K562 (cell line): ENCODE data around the gene PRM1. TPM values are rescaled to one million over a fixed set of nuclear protein-coding genes. Genes with fewer than 3 reads are reported as not detected.
A peak's percentile ranks its signal among the peaks of the same experiment; 100 is the strongest.

Source experiments
- CXXC5 ChIP-seq: fragments of 250-450 bp; sonication (Bioruptor Pico); IDR thresholded peaks from 2 replicates; pipeline ENCODE4 v1.8.0; 2022; ENCODE audit warnings: inconsistent platforms, mild to moderate bottlenecking, moderate library complexity
- FOS ChIP-seq: IDR thresholded peaks from 3 replicates; pipeline ENCODE4 v1.6.1; 2011; ENCODE audit not compliant: insufficient read length; ENCODE audit errors: extremely low read depth
- FOXK1 ChIP-seq: sonication (generic); formaldehyde crosslinking; IDR thresholded peaks from 2 replicates; pipeline ENCODE4 v1.8.0; 2022; ENCODE audit warnings: missing genetic modification reagents, mild to moderate bottlenecking, borderline replicate concordance
- HNRNPH1 ChIP-seq: fragments of 200-400 bp; formaldehyde crosslinking; optimal IDR thresholded peaks from 2 replicates; pipeline ENCODE3; 2017; ENCODE audit warnings: low read depth, mild to moderate bottlenecking, low read length, moderate library complexity
- NCOA6 ChIP-seq: fragments of 450-650 bp; IDR thresholded peaks from 2 replicates; pipeline ENCODE4 v1.6.1; 2017; ENCODE audit warnings: mild to moderate bottlenecking
- NR2C2 ChIP-seq, 2 experiments: fragments of 200-800 bp in 1 of 2; sonication (Bioruptor generic) in 1 of 2; sonication (generic) in 1 of 2; formaldehyde crosslinking in 1 of 2; IDR thresholded peaks; 2 replicates each; pipeline versions ENCODE4 v1.6.1 to v1.8.0; 2016 to 2022; ENCODE audit warnings: mild to moderate bottlenecking in 1 of 2, missing compliant biosample characterization in 1 of 2, missing genetic modification characterization in 1 of 2, missing genetic modification reagents in 1 of 2
- polyA plus RNA-seq, 8 experiments: library from polyadenylated mRNA; depleted of rRNA in 4 of 8; stranded (reverse) in 5 of 8; unstranded in 3 of 8; fragments of >200 nt; fragmentation: Nextera tagmentation in 2 of 8; fragmentation: Illumina TruSeq in 1 of 8; extraction: Ambion mirVana in 2 of 8; extraction: Trizol in 1 of 8; gene quantifications; 2 replicates each; pipeline versions ENCODE4 v1.2.1 to v1.2.3, GENCODE V29; 2011 to 2014; ENCODE audit warnings: inconsistent platforms in 1 of 8, missing spikeins in 1 of 8
- total RNA-seq, 7 experiments: library from RNA; depleted of rRNA in 6 of 7; stranded (reverse); fragments of >200 nt in 6 of 7; fragmentation: Illumina TruSeq in 2 of 7; extraction: Trizol in 2 of 7; gene quantifications; 2 replicates each; pipeline versions ENCODE4 v1.2.1 to v1.2.3, GENCODE V29; 2011 to 2021; ENCODE audit warnings: low replicate concordance in 1 of 7
- TF ChIP-seq, protein P1 (sequence below): fragments of 450-650 bp; IDR thresholded peaks from 2 replicates; pipeline ENCODE4 v1.6.1; 2016; ENCODE audit warnings: mild to moderate bottlenecking, moderate library complexity
- TF ChIP-seq, protein P2 (sequence below): sonication (generic); formaldehyde crosslinking; IDR thresholded peaks from 2 replicates; pipeline ENCODE4 v1.9.0; 2022; ENCODE audit warnings: mild to moderate bottlenecking, missing genetic modification reagents
- TF ChIP-seq, protein P3 (sequence below): sonication (generic); formaldehyde crosslinking; IDR thresholded peaks from 2 replicates; pipeline ENCODE4 v1.8.0; 2022; ENCODE audit warnings: mild to moderate bottlenecking, missing genetic modification reagents
- TF ChIP-seq, protein P4 (sequence below): fragments of 450-650 bp; formaldehyde crosslinking; IDR thresholded peaks from 2 replicates; pipeline ENCODE4 v1.4.0; 2022; ENCODE audit warnings: mild to moderate bottlenecking, moderate library complexity

The PRM1 gene
- total and polyA plus RNA-seq, 9 of the 15 experiments (the other 6 are each of a cell fraction or from before 2014, with no cell fraction given) = not detected

DNA sequence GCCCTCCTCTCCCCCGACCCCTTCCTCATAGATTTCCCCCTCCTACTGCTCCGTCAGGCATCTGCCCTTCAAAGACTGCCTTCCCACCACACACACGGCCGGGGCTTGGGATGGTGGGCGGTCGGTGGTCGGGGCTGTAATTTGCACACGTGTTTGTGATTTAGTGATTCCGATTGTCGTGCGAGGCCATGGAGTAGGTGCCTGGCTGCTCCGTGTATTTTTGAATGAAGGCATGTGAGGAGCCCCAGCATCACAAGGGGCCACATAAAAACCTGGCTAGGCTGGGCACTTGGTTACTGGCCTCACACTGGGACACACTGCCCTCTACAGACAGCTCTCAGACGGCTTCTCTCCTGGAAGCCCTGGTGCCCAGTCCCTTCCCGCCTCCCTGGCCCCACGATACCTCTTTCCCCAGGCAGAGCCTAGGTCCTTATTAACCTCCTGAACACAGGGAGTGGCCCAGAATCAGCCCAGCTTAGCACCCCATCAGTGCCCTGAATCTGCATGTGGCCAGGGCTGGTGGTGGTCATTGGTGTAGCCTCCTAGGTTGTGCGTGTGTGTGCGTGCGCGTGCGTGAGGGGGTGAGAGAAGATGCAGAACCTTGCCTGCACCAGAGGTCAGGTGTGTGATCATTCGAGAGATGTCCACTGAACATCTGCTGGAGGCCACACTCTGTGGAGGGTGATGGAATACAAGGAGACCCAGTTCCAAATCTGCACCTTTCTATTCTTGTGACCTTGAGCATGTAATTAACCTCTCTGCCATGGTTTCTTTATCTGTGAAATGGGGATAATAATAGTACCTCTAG lies 23.8 kb downstream of the PRM1 start (continued):
- TF ChIP-seq, protein P1, sequence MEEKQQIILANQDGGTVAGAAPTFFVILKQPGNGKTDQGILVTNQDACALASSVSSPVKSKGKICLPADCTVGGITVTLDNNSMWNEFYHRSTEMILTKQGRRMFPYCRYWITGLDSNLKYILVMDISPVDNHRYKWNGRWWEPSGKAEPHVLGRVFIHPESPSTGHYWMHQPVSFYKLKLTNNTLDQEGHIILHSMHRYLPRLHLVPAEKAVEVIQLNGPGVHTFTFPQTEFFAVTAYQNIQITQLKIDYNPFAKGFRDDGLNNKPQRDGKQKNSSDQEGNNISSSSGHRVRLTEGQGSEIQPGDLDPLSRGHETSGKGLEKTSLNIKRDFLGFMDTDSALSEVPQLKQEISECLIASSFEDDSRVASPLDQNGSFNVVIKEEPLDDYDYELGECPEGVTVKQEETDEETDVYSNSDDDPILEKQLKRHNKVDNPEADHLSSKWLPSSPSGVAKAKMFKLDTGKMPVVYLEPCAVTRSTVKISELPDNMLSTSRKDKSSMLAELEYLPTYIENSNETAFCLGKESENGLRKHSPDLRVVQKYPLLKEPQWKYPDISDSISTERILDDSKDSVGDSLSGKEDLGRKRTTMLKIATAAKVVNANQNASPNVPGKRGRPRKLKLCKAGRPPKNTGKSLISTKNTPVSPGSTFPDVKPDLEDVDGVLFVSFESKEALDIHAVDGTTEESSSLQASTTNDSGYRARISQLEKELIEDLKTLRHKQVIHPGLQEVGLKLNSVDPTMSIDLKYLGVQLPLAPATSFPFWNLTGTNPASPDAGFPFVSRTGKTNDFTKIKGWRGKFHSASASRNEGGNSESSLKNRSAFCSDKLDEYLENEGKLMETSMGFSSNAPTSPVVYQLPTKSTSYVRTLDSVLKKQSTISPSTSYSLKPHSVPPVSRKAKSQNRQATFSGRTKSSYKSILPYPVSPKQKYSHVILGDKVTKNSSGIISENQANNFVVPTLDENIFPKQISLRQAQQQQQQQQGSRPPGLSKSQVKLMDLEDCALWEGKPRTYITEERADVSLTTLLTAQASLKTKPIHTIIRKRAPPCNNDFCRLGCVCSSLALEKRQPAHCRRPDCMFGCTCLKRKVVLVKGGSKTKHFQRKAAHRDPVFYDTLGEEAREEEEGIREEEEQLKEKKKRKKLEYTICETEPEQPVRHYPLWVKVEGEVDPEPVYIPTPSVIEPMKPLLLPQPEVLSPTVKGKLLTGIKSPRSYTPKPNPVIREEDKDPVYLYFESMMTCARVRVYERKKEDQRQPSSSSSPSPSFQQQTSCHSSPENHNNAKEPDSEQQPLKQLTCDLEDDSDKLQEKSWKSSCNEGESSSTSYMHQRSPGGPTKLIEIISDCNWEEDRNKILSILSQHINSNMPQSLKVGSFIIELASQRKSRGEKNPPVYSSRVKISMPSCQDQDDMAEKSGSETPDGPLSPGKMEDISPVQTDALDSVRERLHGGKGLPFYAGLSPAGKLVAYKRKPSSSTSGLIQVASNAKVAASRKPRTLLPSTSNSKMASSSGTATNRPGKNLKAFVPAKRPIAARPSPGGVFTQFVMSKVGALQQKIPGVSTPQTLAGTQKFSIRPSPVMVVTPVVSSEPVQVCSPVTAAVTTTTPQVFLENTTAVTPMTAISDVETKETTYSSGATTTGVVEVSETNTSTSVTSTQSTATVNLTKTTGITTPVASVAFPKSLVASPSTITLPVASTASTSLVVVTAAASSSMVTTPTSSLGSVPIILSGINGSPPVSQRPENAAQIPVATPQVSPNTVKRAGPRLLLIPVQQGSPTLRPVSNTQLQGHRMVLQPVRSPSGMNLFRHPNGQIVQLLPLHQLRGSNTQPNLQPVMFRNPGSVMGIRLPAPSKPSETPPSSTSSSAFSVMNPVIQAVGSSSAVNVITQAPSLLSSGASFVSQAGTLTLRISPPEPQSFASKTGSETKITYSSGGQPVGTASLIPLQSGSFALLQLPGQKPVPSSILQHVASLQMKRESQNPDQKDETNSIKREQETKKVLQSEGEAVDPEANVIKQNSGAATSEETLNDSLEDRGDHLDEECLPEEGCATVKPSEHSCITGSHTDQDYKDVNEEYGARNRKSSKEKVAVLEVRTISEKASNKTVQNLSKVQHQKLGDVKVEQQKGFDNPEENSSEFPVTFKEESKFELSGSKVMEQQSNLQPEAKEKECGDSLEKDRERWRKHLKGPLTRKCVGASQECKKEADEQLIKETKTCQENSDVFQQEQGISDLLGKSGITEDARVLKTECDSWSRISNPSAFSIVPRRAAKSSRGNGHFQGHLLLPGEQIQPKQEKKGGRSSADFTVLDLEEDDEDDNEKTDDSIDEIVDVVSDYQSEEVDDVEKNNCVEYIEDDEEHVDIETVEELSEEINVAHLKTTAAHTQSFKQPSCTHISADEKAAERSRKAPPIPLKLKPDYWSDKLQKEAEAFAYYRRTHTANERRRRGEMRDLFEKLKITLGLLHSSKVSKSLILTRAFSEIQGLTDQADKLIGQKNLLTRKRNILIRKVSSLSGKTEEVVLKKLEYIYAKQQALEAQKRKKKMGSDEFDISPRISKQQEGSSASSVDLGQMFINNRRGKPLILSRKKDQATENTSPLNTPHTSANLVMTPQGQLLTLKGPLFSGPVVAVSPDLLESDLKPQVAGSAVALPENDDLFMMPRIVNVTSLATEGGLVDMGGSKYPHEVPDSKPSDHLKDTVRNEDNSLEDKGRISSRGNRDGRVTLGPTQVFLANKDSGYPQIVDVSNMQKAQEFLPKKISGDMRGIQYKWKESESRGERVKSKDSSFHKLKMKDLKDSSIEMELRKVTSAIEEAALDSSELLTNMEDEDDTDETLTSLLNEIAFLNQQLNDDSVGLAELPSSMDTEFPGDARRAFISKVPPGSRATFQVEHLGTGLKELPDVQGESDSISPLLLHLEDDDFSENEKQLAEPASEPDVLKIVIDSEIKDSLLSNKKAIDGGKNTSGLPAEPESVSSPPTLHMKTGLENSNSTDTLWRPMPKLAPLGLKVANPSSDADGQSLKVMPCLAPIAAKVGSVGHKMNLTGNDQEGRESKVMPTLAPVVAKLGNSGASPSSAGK = peak; percentile 50
- TF ChIP-seq, protein P2, sequence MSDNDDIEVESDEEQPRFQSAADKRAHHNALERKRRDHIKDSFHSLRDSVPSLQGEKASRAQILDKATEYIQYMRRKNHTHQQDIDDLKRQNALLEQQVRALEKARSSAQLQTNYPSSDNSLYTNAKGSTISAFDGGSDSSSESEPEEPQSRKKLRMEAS = peak; percentile 65; the same call in 1 of the 2 replicates
- TF ChIP-seq FOS (no peak), NR2C2 (CRISPR knock-in tag; IDR thresholded peaks at IDR 0.05) (no peak; the same call in 1 of the 2 replicates), NR2C2 (tag; IDR thresholded peaks at IDR 0.05) (no peak), FOXK1 (CRISPR knock-in tag) (no peak), HNRNPH1 (no peak), CXXC5 (CRISPR knock-in tag) (peak; percentile 8; the same call in 1 of the 2 replicates), NCOA6 (no peak)
- TF ChIP-seq, protein P3, sequence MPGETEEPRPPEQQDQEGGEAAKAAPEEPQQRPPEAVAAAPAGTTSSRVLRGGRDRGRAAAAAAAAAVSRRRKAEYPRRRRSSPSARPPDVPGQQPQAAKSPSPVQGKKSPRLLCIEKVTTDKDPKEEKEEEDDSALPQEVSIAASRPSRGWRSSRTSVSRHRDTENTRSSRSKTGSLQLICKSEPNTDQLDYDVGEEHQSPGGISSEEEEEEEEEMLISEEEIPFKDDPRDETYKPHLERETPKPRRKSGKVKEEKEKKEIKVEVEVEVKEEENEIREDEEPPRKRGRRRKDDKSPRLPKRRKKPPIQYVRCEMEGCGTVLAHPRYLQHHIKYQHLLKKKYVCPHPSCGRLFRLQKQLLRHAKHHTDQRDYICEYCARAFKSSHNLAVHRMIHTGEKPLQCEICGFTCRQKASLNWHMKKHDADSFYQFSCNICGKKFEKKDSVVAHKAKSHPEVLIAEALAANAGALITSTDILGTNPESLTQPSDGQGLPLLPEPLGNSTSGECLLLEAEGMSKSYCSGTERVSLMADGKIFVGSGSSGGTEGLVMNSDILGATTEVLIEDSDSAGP (CRISPR knock-in tag) = 0 out of 2 replicates have a peak, but pooled peaks have one; percentile 11
- TF ChIP-seq, protein P4, sequence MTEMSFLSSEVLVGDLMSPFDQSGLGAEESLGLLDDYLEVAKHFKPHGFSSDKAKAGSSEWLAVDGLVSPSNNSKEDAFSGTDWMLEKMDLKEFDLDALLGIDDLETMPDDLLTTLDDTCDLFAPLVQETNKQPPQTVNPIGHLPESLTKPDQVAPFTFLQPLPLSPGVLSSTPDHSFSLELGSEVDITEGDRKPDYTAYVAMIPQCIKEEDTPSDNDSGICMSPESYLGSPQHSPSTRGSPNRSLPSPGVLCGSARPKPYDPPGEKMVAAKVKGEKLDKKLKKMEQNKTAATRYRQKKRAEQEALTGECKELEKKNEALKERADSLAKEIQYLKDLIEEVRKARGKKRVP (CRISPR knock-in tag) = no peak
